ENCODE measurements around the gene WASF3. TPM values are rescaled to one million over a fixed set of nuclear protein-coding genes. Genes with fewer than 3 reads are reported as not detected.

Gene WASF3
- polyA plus RNA-seq, 1 donor = 62.9 TPM

- no peak for DNase-seq
Observed at GRCh38 chr13:26589226-26589625, 31.7 kb downstream of the WASF3 start.

GRCh38 chr13:26589754-26590153, 32.3 kb downstream of the WASF3 start:
- no peak for DNase-seq

- no peak for DNase-seq
Observed at GRCh38 chr13:26590379-26590778, 32.9 kb downstream of the WASF3 start.

- no peak for DNase-seq
Observed at GRCh38 chr13:26590951-26591350, 33.5 kb downstream of the WASF3 start.

GRCh38 chr13:26591672-26592071, 34.2 kb downstream of the WASF3 start:
- DNase-seq = no peak

GRCh38 chr13:26593661-26594060, 36.2 kb downstream of the WASF3 start:
- no peak for DNase-seq

- no peak for DNase-seq
Observed at GRCh38 chr13:26594363-26594762, 36.9 kb downstream of the WASF3 start.

- DNase-seq = no peak
Observed at GRCh38 chr13:26596458-26596857, 39.0 kb downstream of the WASF3 start.

- DNase-seq = no peak
Observed at GRCh38 chr13:26599403-26599802, 41.9 kb downstream of the WASF3 start.

- DNase-seq = peak; percentile 52
Observed at GRCh38 chr13:26599860-26600259, 42.4 kb downstream of the WASF3 start.

GRCh38 chr13:26600343-26600742, 42.9 kb downstream of the WASF3 start:
- DNase-seq = no peak

- no peak for DNase-seq
Observed at GRCh38 chr13:26601669-26602068, 44.2 kb downstream of the WASF3 start.

GRCh38 chr13:26602783-26603182, 45.3 kb downstream of the WASF3 start:
- DNase-seq = no peak

- no peak for DNase-seq
Observed at GRCh38 chr13:26604784-26605545, 47.5 kb downstream of the WASF3 start.

- DNase-seq = no peak
Observed at GRCh38 chr13:26605845-26606244, 48.4 kb downstream of the WASF3 start.

GRCh38 chr13:26606631-26607030, 49.1 kb downstream of the WASF3 start:
- DNase-seq = no peak

- no peak for DNase-seq
Observed at GRCh38 chr13:26614721-26615120, 57.2 kb downstream of the WASF3 start.

- DNase-seq = no peak
Observed at GRCh38 chr13:26616126-26616525, 58.6 kb downstream of the WASF3 start.

- no peak for DNase-seq
Observed at GRCh38 chr13:26618726-26619125, 61.2 kb downstream of the WASF3 start.

- DNase-seq = no peak
Observed at GRCh38 chr13:26619358-26619757, 61.9 kb downstream of the WASF3 start.

- DNase-seq = no peak
Observed at GRCh38 chr13:26621731-26622401, 64.4 kb downstream of the WASF3 start.

- DNase-seq = no peak
Observed at GRCh38 chr13:26623125-26623524, 65.6 kb downstream of the WASF3 start.

- no peak for DNase-seq
Observed at GRCh38 chr13:26624572-26624971, 67.1 kb downstream of the WASF3 start.

GRCh38 chr13:26626271-26626670, 68.8 kb downstream of the WASF3 start:
- DNase-seq = no peak

All from left kidney (tissue), 2 donors.